Karpas-422 (cell line): ENCODE measurements around the gene GHR. TPM values are rescaled to one million over a fixed set of nuclear protein-coding genes. Genes with fewer than 3 reads are reported as not detected.
A peak's percentile ranks its signal among the peaks of the same experiment; 100 is the strongest.

Experiments used
- DNase-seq: peaks from one replicate; pipeline ENCODE4 v3.0.0-alpha.2; 2015
- H2AFZ ChIP-seq: fragments of 200-600 bp; sonication (generic); 2 replicates; pipeline ENCODE4 v1.6.1; 2014; ENCODE audit warnings: antibody characterized with exemption, low read length, mixed read lengths
- H3K27ac ChIP-seq: fragments of 200-600 bp; sonication (generic); 2 replicates; pipeline ENCODE4 v1.5.1; 2014; ENCODE audit warnings: mild to moderate bottlenecking, low read length, moderate library complexity
- H3K27me3 ChIP-seq: fragments of 200-600 bp; sonication (generic); 2 replicates; pipeline ENCODE4 v1.6.1; 2014; ENCODE audit warnings: low read length, mixed read lengths
- H3K36me3 ChIP-seq: fragments of 200-600 bp; sonication (generic); 2 replicates; pipeline ENCODE4 v1.6.1; 2014; ENCODE audit warnings: low read length, mixed read lengths; ENCODE audit not compliant: insufficient read depth
- H3K4me1 ChIP-seq: fragments of 200-600 bp; sonication (generic); 2 replicates; pipeline ENCODE4 v1.6.1; 2014; ENCODE audit warnings: mild to moderate bottlenecking, low read length, mixed read lengths
- H3K4me2 ChIP-seq: fragments of 200-600 bp; sonication (generic); 2 replicates; pipeline ENCODE4 v1.6.1; 2014; ENCODE audit warnings: low read length, low read depth, mild to moderate bottlenecking; ENCODE audit not compliant: poor library complexity, severe bottlenecking
- H3K4me3 ChIP-seq: fragments of 200-600 bp; sonication (generic); 2 replicates; pipeline ENCODE4 v1.5.1; 2014; ENCODE audit warnings: mild to moderate bottlenecking, antibody characterized with exemption, low read length, mixed read lengths
- H3K79me2 ChIP-seq: fragments of 200-600 bp; sonication (generic); 2 replicates; pipeline ENCODE4 v1.6.1; 2014; ENCODE audit warnings: mild to moderate bottlenecking, low read length, mixed read lengths
- H3K9ac ChIP-seq: fragments of 200-600 bp; sonication (generic); 2 replicates; pipeline ENCODE4 v1.6.0; 2014; ENCODE audit warnings: low read length
- H3K9me2 ChIP-seq: fragments of 200-600 bp; sonication (generic), shearing (Covaris generic); replicated peaks from 2 replicates; pipeline ENCODE4 v1.6.0; 2014; ENCODE audit warnings: mild to moderate bottlenecking, low read length, moderate library complexity; ENCODE audit not compliant: insufficient read depth
- H3K9me3 ChIP-seq: fragments of 300-700, 200-600 bp; sonication (generic); 2 replicates; pipeline ENCODE4 v1.6.1; 2014; ENCODE audit warnings: low read length, mixed read lengths
- H4K20me1 ChIP-seq: fragments of 200-600 bp; sonication (generic); 2 replicates; pipeline ENCODE4 v1.6.1; 2014; ENCODE audit warnings: mild to moderate bottlenecking, antibody characterized with exemption, low read length, low read depth; ENCODE audit not compliant: insufficient read depth
- total RNA-seq: library from RNA; depleted of rRNA; stranded (reverse); fragments of >200 nt; shearing (Covaris generic); gene quantifications from 2 replicates; pipeline ENCODE4 v1.2.3, GENCODE V29; 2014; ENCODE audit warnings: low replicate concordance

GHR gene
- total RNA-seq, 1 experiment from 2014 or later: not detected

- no peak overlapping the region for H3K9ac ChIP-seq
- no peak overlapping the region for H3K4me3 ChIP-seq
- no peaks in the 10 kb centered on the region for H3K9me3 ChIP-seq
- H3K9me2 ChIP-seq: no peaks in the 10 kb centered on the region
- no peak overlapping the region for H3K27ac ChIP-seq
- no peak overlapping the region for H3K4me2 ChIP-seq
- no peaks in the 10 kb centered on the region for H3K4me1 ChIP-seq
- no peaks in the 10 kb centered on the region for H3K27me3 ChIP-seq
- H3K36me3 ChIP-seq: no peaks in the 10 kb centered on the region
- DNase-seq: no peak
- H3K79me2 ChIP-seq: no peaks in the 10 kb centered on the region
- no peak overlapping the region for H2AFZ ChIP-seq
- no peaks in the 10 kb centered on the region for H4K20me1 ChIP-seq
Observed at GRCh38 chr5:42582723-42583122, 159.5 kb downstream of the GHR start.

GRCh38 chr5:42583322-42583721 lies 160.1 kb downstream of the GHR start:
- no peak overlapping the region for H3K9ac ChIP-seq
- H3K9me3 ChIP-seq: no peaks in the 10 kb centered on the region
- H3K36me3 ChIP-seq: no peaks in the 10 kb centered on the region
- peak; percentile 81 for DNase-seq
- no peak overlapping the region for H3K27ac ChIP-seq
- no peaks in the 10 kb centered on the region for H3K27me3 ChIP-seq
- H3K4me3 ChIP-seq: no peak overlapping the region
- H4K20me1 ChIP-seq: no peaks in the 10 kb centered on the region
- no peak overlapping the region for H3K4me2 ChIP-seq
- H3K79me2 ChIP-seq: no peaks in the 10 kb centered on the region
- H3K4me1 ChIP-seq: no peaks in the 10 kb centered on the region
- H2AFZ ChIP-seq: no peak overlapping the region
- H3K9me2 ChIP-seq: no peaks in the 10 kb centered on the region

DNA sequence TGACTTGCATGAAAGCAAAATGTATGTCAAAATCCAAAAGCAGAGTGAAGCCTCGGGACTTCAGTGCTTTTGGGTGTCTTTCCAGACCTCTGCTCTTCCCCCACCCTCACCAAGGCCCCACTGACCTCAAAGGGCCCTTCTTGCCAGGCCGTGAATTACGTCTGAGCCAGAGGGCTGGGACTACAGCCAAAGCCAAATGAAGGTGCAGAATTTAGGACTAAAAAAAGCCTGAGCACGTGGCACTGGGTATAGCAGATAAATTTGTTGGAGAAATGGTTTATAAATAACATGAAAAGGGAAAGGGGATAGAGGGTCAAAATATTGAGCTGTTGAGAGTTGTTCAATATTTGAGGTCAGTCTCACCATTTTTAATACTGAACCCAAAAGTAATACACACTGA lies 163.4 kb downstream of the GHR start:
- Histone ChIP-seq H3K9me3 (no peaks in the 10 kb centered on the region), H3K4me2 (no peak overlapping the region), H3K27me3 (no peaks in the 10 kb centered on the region), H2AFZ (no peak overlapping the region), H3K9ac (no peak overlapping the region), H3K27ac (no peak overlapping the region), H3K36me3 (no peaks in the 10 kb centered on the region), H3K79me2 (no peaks in the 10 kb centered on the region), H4K20me1 (no peaks in the 10 kb centered on the region), H3K4me3 (no peak overlapping the region), H3K4me1 (no peaks in the 10 kb centered on the region), H3K9me2 (no peaks in the 10 kb centered on the region)
- no peak for DNase-seq

GRCh38 chr5:42587096-42587723 lies 164.0 kb downstream of the GHR start:
- no peak overlapping the region for H2AFZ ChIP-seq
- H4K20me1 ChIP-seq: no peaks in the 10 kb centered on the region
- no peaks in the 10 kb centered on the region for H3K4me1 ChIP-seq
- H3K4me2 ChIP-seq: no peak overlapping the region
- H3K79me2 ChIP-seq: no peaks in the 10 kb centered on the region
- no peak overlapping the region for H3K9ac ChIP-seq
- no peaks in the 10 kb centered on the region for H3K9me3 ChIP-seq
- DNase-seq: peak; percentile 21
- no peak overlapping the region for H3K4me3 ChIP-seq
- H3K36me3 ChIP-seq: no peaks in the 10 kb centered on the region
- H3K27me3 ChIP-seq: no peaks in the 10 kb centered on the region
- H3K9me2 ChIP-seq: no peaks in the 10 kb centered on the region
- no peak overlapping the region for H3K27ac ChIP-seq

DNA sequence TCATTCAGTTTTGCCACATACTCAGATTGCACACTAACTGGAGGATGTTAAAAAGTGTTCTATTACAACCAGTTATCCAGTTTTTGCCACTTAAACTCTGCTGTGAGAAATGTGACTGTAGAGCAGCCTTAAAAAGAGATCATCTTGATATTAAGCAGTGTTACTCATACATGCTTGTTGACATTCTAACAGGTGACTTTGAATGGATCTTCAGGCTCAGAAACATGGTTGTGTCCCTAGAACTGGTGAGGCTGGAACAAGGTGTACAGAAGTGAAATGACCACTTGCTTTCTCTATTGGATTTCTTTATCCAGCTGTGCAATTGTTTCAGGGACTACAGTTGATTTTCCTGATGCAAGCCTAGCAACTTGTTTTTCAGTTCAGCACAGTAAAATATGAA lies 167.3 kb downstream of the GHR start:
- Histone ChIP-seq H2AFZ (no peak overlapping the region), H3K4me3 (no peak overlapping the region), H3K4me2 (no peak overlapping the region), H4K20me1 (no peaks in the 10 kb centered on the region), H3K9me3 (no peaks in the 10 kb centered on the region), H3K36me3 (no peaks in the 10 kb centered on the region), H3K27me3 (no peaks in the 10 kb centered on the region), H3K79me2 (no peaks in the 10 kb centered on the region), H3K9me2 (no peaks in the 10 kb centered on the region), H3K4me1 (no peaks in the 10 kb centered on the region), H3K27ac (no peak overlapping the region), H3K9ac (no peak overlapping the region)
- DNase-seq: peak; percentile 10

- no peak overlapping the region for H3K9ac ChIP-seq
- no peaks in the 10 kb centered on the region for H4K20me1 ChIP-seq
- no peaks in the 10 kb centered on the region for H3K4me1 ChIP-seq
- H2AFZ ChIP-seq: no peak overlapping the region
- no peak overlapping the region for H3K27ac ChIP-seq
- peak; percentile 6 for DNase-seq
- no peaks in the 10 kb centered on the region for H3K27me3 ChIP-seq
- no peaks in the 10 kb centered on the region for H3K9me2 ChIP-seq
- no peak overlapping the region for H3K4me3 ChIP-seq
- H3K79me2 ChIP-seq: no peaks in the 10 kb centered on the region
- H3K9me3 ChIP-seq: no peaks in the 10 kb centered on the region
- H3K36me3 ChIP-seq: no peaks in the 10 kb centered on the region
- no peak overlapping the region for H3K4me2 ChIP-seq
Observed at GRCh38 chr5:42591015-42591414, 167.8 kb downstream of the GHR start.

GRCh38 chr5:42592401-42593140 lies 169.3 kb downstream of the GHR start:
- Histone ChIP-seq H2AFZ (no peak overlapping the region), H3K4me1 (no peaks in the 10 kb centered on the region), H3K4me2 (no peak overlapping the region), H3K9me3 (no peaks in the 10 kb centered on the region), H3K27ac (no peak overlapping the region), H3K9me2 (no peaks in the 10 kb centered on the region), H3K9ac (no peak overlapping the region), H3K27me3 (no peaks in the 10 kb centered on the region), H3K36me3 (no peaks in the 10 kb centered on the region), H3K4me3 (no peak overlapping the region), H3K79me2 (no peaks in the 10 kb centered on the region), H4K20me1 (no peaks in the 10 kb centered on the region)
- DNase-seq: no peak

GRCh38 chr5:42593591-42593990 lies 170.4 kb downstream of the GHR start:
- no peaks in the 10 kb centered on the region for H3K36me3 ChIP-seq
- no peak overlapping the region for H2AFZ ChIP-seq
- H4K20me1 ChIP-seq: no peaks in the 10 kb centered on the region
- no peaks in the 10 kb centered on the region for H3K27me3 ChIP-seq
- H3K9me2 ChIP-seq: no peaks in the 10 kb centered on the region
- no peak for DNase-seq
- no peaks in the 10 kb centered on the region for H3K79me2 ChIP-seq
- no peaks in the 10 kb centered on the region for H3K9me3 ChIP-seq
- H3K27ac ChIP-seq: no peak overlapping the region
- no peaks in the 10 kb centered on the region for H3K4me1 ChIP-seq
- H3K4me2 ChIP-seq: no peak overlapping the region
- H3K4me3 ChIP-seq: no peak overlapping the region
- no peak overlapping the region for H3K9ac ChIP-seq
